Testis (tissue), 5 donors: ENCODE measurements around the gene SMYD5. TPM values are rescaled to one million over a fixed set of nuclear protein-coding genes. Genes with fewer than 3 reads are reported as not detected.
"Not testable (repeated sequence)": the region's sequence is repeated elsewhere in the genome, so short reads cannot be mapped to it uniquely, and the experiment has no call there.

Experiments used
- DNase-seq: peaks from one replicate; pipeline ENCODE4 v3.0.0-alpha.2; 2019
- H3K27ac ChIP-seq, 2 donors: fragments of 200-600 bp; sonication (generic); one replicate each; pipeline ENCODE4 v1.5.1; 2019
- H3K27me3 ChIP-seq: fragments of 200-600 bp; sonication (generic); one replicate; pipeline ENCODE4 v1.5.1; 2019
- H3K36me3 ChIP-seq: fragments of 200-600 bp; sonication (generic); one replicate; pipeline ENCODE4 v1.5.1; 2017; ENCODE audit warnings: low read depth; ENCODE audit errors: missing control alignments
- H3K4me1 ChIP-seq: fragments of 200-600 bp; sonication (generic); one replicate; pipeline ENCODE4 v1.5.1; 2019
- H3K4me3 ChIP-seq, 2 donors: fragments of 200-600 bp; sonication (generic); one replicate each; pipeline ENCODE4 v1.5.1; 2017 to 2019
- H3K9me3 ChIP-seq: fragments of 200-600 bp; sonication (generic); one replicate; pipeline ENCODE4 v1.5.1; 2017
- CTCF ChIP-seq, 3 experiments: fragments of 450-650 bp in 2 of 3; fragments of 200-600 bp in 1 of 3; sonication (generic) in 1 of 3; IDR thresholded peaks; one replicate each; pipeline ENCODE4 v1.5.1; 2016 to 2019; ENCODE audit warnings: antibody characterized with exemption in 3 of 3, mild to moderate bottlenecking in 2 of 3, moderate library complexity in 1 of 3
- POLR2A ChIP-seq: fragments of 450-650 bp; IDR thresholded peaks from one replicate; pipeline ENCODE4 v1.6.1; 2017; ENCODE audit warnings: antibody characterized with exemption, mild to moderate bottlenecking, moderate library complexity
- WGBS, 2 donors: methylation state at CpG; one replicate each; pipeline ENCODE4 v1.1.5; 2018; 5-methylcytosine and 5-hydroxymethylcytosine counted together
- intact Hi-C: fragments of 100-400 bp; cut with DNase I; formaldehyde crosslinking; loops from one replicate; pipeline ENCODE4 v1.15.1; 2023; ENCODE audit warnings: low total_unique reads
- long read RNA-seq, 2 donors: transcript quantifications; one replicate each; lab custom pipeline, GENCODE V29; 2026
- polyA plus RNA-seq: library from polyadenylated mRNA; stranded (reverse); fragments of 350-450 nt; fragmentation: Illumina TruSeq; extraction: RNeasy Lipid Tissue Mini Kit (QIAGEN cat#74804); gene quantifications from one replicate; pipeline ENCODE4 v1.2.3, GENCODE V29; 2014; ENCODE audit warnings: low read depth, low replicate concordance; ENCODE audit not compliant: insufficient read depth
- total RNA-seq, 2 donors: library from RNA; depleted of rRNA; stranded (reverse); fragments of >200 nt; gene quantifications; one replicate each; pipeline ENCODE4 v1.2.3, GENCODE V29; 2016

The SMYD5 gene
- total RNA-seq (10 to 100 TPM; 53.0 to 58.2 TPM), polyA plus RNA-seq (36.4 TPM)
- long read RNA-seq, donor 1, partial matches to known transcripts: 24 of 27 reads
- long read RNA-seq, donor 1, other reads (novel, unspliced or antisense): 0 of 27 reads
- long read RNA-seq, donor 2, partial matches to known transcripts: 0 of 4 reads
- long read RNA-seq, donor 2, other reads (novel, unspliced or antisense): 0 of 4 reads

DNA sequence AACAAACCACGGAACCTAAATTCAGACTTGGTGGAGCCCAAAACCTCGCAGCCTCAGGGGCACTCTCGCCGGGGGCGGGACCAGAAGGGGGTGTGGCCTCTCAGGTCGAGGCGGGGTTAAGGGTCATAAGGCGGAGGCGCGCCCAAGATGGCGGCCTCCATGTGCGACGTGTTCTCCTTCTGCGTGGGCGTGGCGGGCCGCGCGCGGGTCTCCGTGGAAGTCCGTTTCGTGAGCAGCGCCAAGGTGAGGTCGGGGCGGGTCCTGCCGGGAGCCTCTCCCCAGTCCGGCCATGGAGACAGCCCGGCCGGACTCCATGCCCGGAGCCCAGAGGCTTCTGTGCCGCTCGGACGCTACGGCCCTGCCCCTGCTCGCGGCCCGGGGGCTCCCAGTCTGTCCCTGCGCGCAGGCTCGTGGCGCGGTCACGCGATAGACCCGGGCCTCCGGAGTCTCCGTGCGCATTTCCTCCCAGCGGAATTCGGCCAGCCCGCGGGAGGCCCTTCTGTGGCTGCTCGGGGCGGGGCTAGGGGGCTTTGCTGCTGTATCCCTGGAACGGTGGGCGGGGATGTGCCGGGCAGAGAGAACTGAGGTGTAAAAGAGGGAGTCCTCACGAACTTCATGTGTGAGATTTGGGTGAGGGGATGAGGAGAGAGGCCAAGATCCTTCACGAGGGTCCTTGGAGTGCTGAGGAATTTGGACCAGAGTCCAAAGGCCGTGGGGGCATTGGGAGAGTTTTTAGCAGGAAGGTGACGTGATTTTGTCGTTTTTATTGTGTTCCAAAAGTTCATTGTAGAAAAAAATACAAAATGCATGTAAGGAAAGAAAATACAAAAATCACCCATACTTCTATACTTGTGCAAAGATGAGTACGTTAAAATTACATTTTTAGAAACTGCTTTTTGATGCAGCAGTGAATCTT is at the start of gene SMYD5:
SMYD5 (plus strand) TSS at position 126 of the 916 bp plus-strand sequence; CDS start at position 148, 22 bp downstream.
- no peaks in the 10 kb centered on the region for H3K27me3 ChIP-seq
- TF ChIP-seq POLR2A (no peak), CTCF (IDR thresholded peaks at IDR 0.05) (no peak)
- intact Hi-C loops: no loop called here
- no peaks in the 10 kb centered on the region for H3K36me3 ChIP-seq
- peaks cover 3% of the 10 kb centered on the region for H3K4me1 ChIP-seq
- WGBS, 2 donors: 0 to 1% methylated on average over 20 to 62 of the region's 64 CpGs
- H3K9me3 ChIP-seq: no peaks in the 10 kb centered on the region
- H3K4me3 ChIP-seq: peak within 1 kb of the TSS; percentile 72 to 90
- DNase-seq: peak; percentile 95
- peak within 1 kb of the TSS; percentile 85 to 88 for H3K27ac ChIP-seq

- not testable (repeated sequence) for H3K9me3 ChIP-seq
These were observed 48.1 kb upstream of the SMYD5 start for GRCh38 chr2:73165978-73166377.

GRCh38 chr2:73166813-73167212 is 47.2 kb upstream of the SMYD5 start:
- H3K27me3 ChIP-seq, H3K9me3 ChIP-seq, H3K36me3 ChIP-seq, H3K4me1 ChIP-seq, DNase-seq, H3K4me3 ChIP-seq, intact Hi-C loops, H3K27ac ChIP-seq: not testable (repeated sequence)
- 89 to 91% methylated on average over 3 of the region's 8 CpGs for WGBS, 2 donors

More at GRCh38 chr2:73165978-73166377, 48.1 kb upstream of the SMYD5 start:
- 67% methylated on average over 10 of the region's 11 CpGs; no CpG with 5 or more reads in 1 of the 2 donors for WGBS, 2 donors
- H3K4me1 ChIP-seq, intact Hi-C loops, H3K4me3 ChIP-seq, H3K36me3 ChIP-seq, H3K27me3 ChIP-seq, DNase-seq, H3K27ac ChIP-seq: not testable (repeated sequence)

GRCh38 chr2:73168348-73168747 is 45.7 kb upstream of the SMYD5 start:
- H3K36me3 ChIP-seq, DNase-seq, intact Hi-C loops, H3K4me3 ChIP-seq, H3K27ac ChIP-seq, H3K9me3 ChIP-seq, H3K4me1 ChIP-seq, H3K27me3 ChIP-seq: not testable (repeated sequence)

DNA sequence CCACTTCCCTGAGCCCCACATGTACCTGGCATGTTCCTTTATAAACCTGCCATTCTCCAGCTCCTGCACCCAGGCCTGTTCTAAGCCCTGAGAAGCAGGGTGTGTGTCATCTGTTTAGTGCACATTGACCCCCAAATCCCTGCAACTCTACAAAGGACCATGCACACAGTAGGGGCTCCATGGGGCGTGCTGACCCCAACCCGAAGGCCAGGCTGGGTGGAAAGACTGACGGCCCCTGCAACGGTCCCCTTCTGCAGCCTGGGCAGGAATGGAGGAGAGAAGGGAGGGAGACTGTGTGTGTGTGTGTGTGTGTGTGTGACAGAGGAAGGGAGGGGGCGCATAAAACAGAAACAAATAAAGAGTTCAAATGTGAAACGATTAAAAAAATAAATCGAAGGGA is 43.7 kb upstream of the SMYD5 start:
- 56 to 59% methylated on average over 7 of the region's 7 CpGs for WGBS, 2 donors
- intact Hi-C loops: not testable (repeated sequence)

GRCh38 chr2:73172963-73173362 is 41.1 kb upstream of the SMYD5 start:
- no peak for TF ChIP-seq POLR2A
- no peak for TF ChIP-seq CTCF (IDR thresholded peaks at IDR 0.05)
- no peak for DNase-seq
- Histone ChIP-seq H3K36me3 (no peaks in the 10 kb centered on the region), H3K27me3 (no peaks in the 10 kb centered on the region), H3K4me3 (no peak overlapping the region), H3K27ac (no peak overlapping the region), H3K9me3 (no peaks in the 10 kb centered on the region), H3K4me1 (peaks cover 19% of the 10 kb centered on the region)
- intact Hi-C loops: no loop called here
- WGBS, 2 donors: 83 to 90% methylated on average over 6 of the region's 6 CpGs

More for the DNA sequence above, 43.7 kb upstream of the SMYD5 start:
- not testable (repeated sequence) for DNase-seq, H3K27me3 ChIP-seq, H3K4me1 ChIP-seq, H3K9me3 ChIP-seq, H3K36me3 ChIP-seq, H3K4me3 ChIP-seq, H3K27ac ChIP-seq
